Liver (tissue), 9 donors: ENCODE measurements around the gene DPP6. TPM values are rescaled to one million over a fixed set of nuclear protein-coding genes. Genes with fewer than 3 reads are reported as not detected.

Source experiments
- DNase-seq: peaks from one replicate; pipeline ENCODE4 v3.0.0-alpha.2; 2017; ENCODE audit warnings: low spot score
- H3K27ac ChIP-seq, 2 donors: one replicate each; pipeline ENCODE4 v1.7.0; 2013; ENCODE audit warnings: inconsistent platforms in 2 of 2, low read length in 2 of 2, control low read depth in 1 of 2, low read depth in 1 of 2, mild to moderate bottlenecking in 1 of 2
- H3K27me3 ChIP-seq, 4 donors: one replicate each; pipeline versions ENCODE4 v1.6.1 to v1.7.0; 2013; ENCODE audit warnings: low read length in 3 of 4, inconsistent platforms in 1 of 4, mild to moderate bottlenecking in 1 of 4, moderate library complexity in 1 of 4; ENCODE audit not compliant: control insufficient read depth in 4 of 4, insufficient read depth in 4 of 4
- H3K36me3 ChIP-seq, 4 donors: one replicate each; pipeline versions ENCODE4 v1.6.1 to v1.7.0; 2013; ENCODE audit warnings: low read length in 3 of 4, mild to moderate bottlenecking in 3 of 4, low read depth in 1 of 4, moderate library complexity in 1 of 4; ENCODE audit not compliant: control insufficient read depth in 4 of 4, insufficient read depth in 3 of 4
- H3K4me1 ChIP-seq, 4 donors: one replicate each; pipeline versions ENCODE4 v1.6.1 to v1.7.0; 2013; ENCODE audit warnings: low read length in 3 of 4, mild to moderate bottlenecking in 3 of 4, moderate library complexity in 1 of 4; ENCODE audit not compliant: control insufficient read depth in 4 of 4, insufficient read depth in 4 of 4
- H3K4me3 ChIP-seq, 3 donors: one replicate each; pipeline versions ENCODE4 v1.6.1 to v1.7.0; 2013; ENCODE audit warnings: low read length in 3 of 3, control low read depth in 1 of 3, low read depth in 1 of 3, mild to moderate bottlenecking in 1 of 3
- H3K9ac ChIP-seq, 2 donors: one replicate each; pipeline ENCODE4 v1.7.0; 2013; ENCODE audit warnings: low read length in 2 of 2, mild to moderate bottlenecking in 2 of 2, moderate library complexity in 2 of 2, control low read depth in 1 of 2, low read depth in 1 of 2
- H3K9me3 ChIP-seq, 4 donors: one replicate each; pipeline versions ENCODE4 v1.6.1 to v1.7.0; 2013; ENCODE audit warnings: low read length in 3 of 4; ENCODE audit not compliant: control insufficient read depth in 4 of 4
- EGR1 ChIP-seq, 2 donors: IDR thresholded peaks; 2 replicates each; pipeline ENCODE4 v1.6.1; 2016 to 2018; ENCODE audit warnings: antibody characterized with exemption in 2 of 2, low read depth in 2 of 2
- FOXA1 ChIP-seq: IDR thresholded peaks from 2 replicates; pipeline ENCODE4 v1.6.1; 2016; ENCODE audit warnings: antibody characterized with exemption
- FOXA2 ChIP-seq: IDR thresholded peaks from 2 replicates; pipeline ENCODE4 v1.6.1; 2016; ENCODE audit warnings: antibody characterized with exemption
- GABPA ChIP-seq, 2 donors: IDR thresholded peaks in 1 of 2; conservative IDR thresholded peaks in 1 of 2; 2 replicates each; pipeline ENCODE4 v1.6.1; 2016; ENCODE audit warnings: antibody characterized with exemption in 2 of 2, mild to moderate bottlenecking in 1 of 2, moderate library complexity in 1 of 2
- HNF4A ChIP-seq, 2 donors: conservative IDR thresholded peaks; 2 replicates each; pipeline ENCODE4 v1.6.1; 2016; ENCODE audit warnings: antibody characterized with exemption in 2 of 2, mild to moderate bottlenecking in 2 of 2
- HNF4G ChIP-seq: IDR thresholded peaks from 2 replicates; pipeline ENCODE4 v1.6.1; 2016; ENCODE audit warnings: antibody characterized with exemption
- JUND ChIP-seq, 2 donors: IDR thresholded peaks; 2 replicates each; pipeline ENCODE4 v1.6.1; 2016; ENCODE audit warnings: antibody characterized with exemption in 2 of 2
- NR2F2 ChIP-seq: IDR thresholded peaks from 2 replicates; pipeline ENCODE4 v1.6.1; 2016; ENCODE audit warnings: antibody characterized with exemption
- RAD21 ChIP-seq, 2 donors: IDR thresholded peaks; 2 replicates each; pipeline ENCODE4 v1.6.1; 2016; ENCODE audit warnings: antibody characterized with exemption in 2 of 2, mild to moderate bottlenecking in 2 of 2
- RXRA ChIP-seq, 2 donors: IDR thresholded peaks; 2 replicates each; pipeline ENCODE4 v1.6.1; 2017 to 2018; ENCODE audit warnings: antibody characterized with exemption in 2 of 2, mild to moderate bottlenecking in 1 of 2
- SP1 ChIP-seq: IDR thresholded peaks from 2 replicates; pipeline ENCODE4 v1.6.1; 2018; ENCODE audit warnings: antibody characterized with exemption, mild to moderate bottlenecking
- TAF1 ChIP-seq: conservative IDR thresholded peaks from 2 replicates; pipeline ENCODE4 v1.6.1; 2016; ENCODE audit warnings: antibody characterized with exemption, mild to moderate bottlenecking
- WGBS: extraction: QIAGEN DNeasy Blood & Tissue Kit; methylation state at CpG from one replicate; pipeline ENCODE4 v1.1.7; 2013; 5-methylcytosine and 5-hydroxymethylcytosine counted together
- polyA plus RNA-seq, 2 donors: library from polyadenylated mRNA; stranded (reverse) in 1 of 2; unstranded in 1 of 2; fragments of 200-250 nt in 1 of 2; fragments of >200 nt in 1 of 2; fragmentation: Nextera tagmentation in 1 of 2; extraction: Ambion mirVana in 1 of 2; gene quantifications; one replicate each; pipeline versions ENCODE4 v1.2.1 to v1.2.3, GENCODE V29; 2013 to 2015
- total RNA-seq, 2 donors: library from RNA; depleted of rRNA; stranded (reverse); fragments of >200 nt; gene quantifications; one replicate each; pipeline ENCODE4 v1.2.3, GENCODE V29; 2014
- TF ChIP-seq, protein P1 (sequence below): IDR thresholded peaks from 2 replicates; pipeline ENCODE4 v1.6.1; 2016; ENCODE audit warnings: antibody characterized with exemption
- TF ChIP-seq, protein P2 (sequence below): fragments of 150-350 bp; IDR thresholded peaks from 2 replicates; pipeline ENCODE4 v1.5.1; 2017; ENCODE audit warnings: improper control_type of control experiment, low read depth, low read length; ENCODE audit not compliant: missing input control
- TF ChIP-seq, protein P3 (sequence below): IDR thresholded peaks from 2 replicates; pipeline ENCODE4 v1.6.1; 2016; ENCODE audit warnings: antibody characterized with exemption
- TF ChIP-seq, protein P4 (sequence below): IDR thresholded peaks from 2 replicates; pipeline ENCODE4 v1.6.1; 2016; ENCODE audit warnings: antibody characterized with exemption, mild to moderate bottlenecking
- donor health status: healthy.
- donor health status: healthy.
- donor health status: healthy.
- donor health status: healthy.
- donor health status: healthy.

Gene DPP6
- total and polyA plus RNA-seq, 4 donors, result 0.01 TPM; not detected in 3

DNA sequence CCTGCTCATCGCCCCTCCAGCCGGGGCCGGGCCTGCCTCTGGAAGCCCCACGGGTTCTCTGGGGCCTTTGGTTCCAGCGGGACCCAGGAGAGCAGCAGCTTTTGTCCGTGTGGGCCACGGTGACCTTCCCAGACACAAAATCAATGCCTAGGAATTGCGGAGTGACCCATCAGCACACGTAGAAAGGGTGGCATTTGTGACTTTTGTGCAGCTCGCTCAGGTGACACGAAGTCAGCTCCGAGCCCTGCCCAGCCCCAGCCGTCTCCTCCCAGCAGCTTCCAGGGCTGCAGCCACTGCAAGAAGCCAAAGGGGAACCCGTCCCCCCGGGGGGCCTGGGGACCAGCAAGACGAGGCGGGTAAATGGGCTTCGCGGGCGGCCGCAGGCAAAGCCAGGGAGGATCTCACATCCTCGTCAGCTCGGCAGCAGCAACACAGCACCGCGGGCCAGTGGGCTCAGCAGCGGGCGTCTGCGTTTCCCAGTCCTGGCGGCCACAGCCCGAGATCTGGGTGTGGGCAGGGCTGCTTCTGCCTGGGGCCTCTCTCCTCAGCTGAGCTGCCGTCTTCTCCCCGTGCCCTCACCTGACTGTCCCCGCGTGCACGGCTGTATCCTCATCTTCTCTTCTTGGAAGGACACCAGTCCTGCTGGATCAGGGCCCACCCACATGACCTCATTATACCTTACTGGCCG lies 862.3 kb downstream of the DPP6 start:
- no peaks in the 10 kb centered on the region for H3K27me3 ChIP-seq
- H3K27ac ChIP-seq, result no peak overlapping the region
- H3K4me3 ChIP-seq, result peak overlapping the region in 1 of 3 donors; percentile 12
- H3K9ac ChIP-seq, result no peak overlapping the region
- H3K9me3 ChIP-seq, result peaks cover 0 to 4% (median 1%) of the 10 kb centered on the region in 4 donors
- no peaks in the 10 kb centered on the region for H3K36me3 ChIP-seq
- DNase-seq, result no peak
- 52% methylated on average over 36 of the region's 36 CpGs for WGBS
- no peak for TF ChIP-seq RXRA (IDR thresholded peaks at IDR 0.05)
- TF ChIP-seq HNF4A (conservative IDR thresholded peaks at IDR 0.05), result no peak
- TF ChIP-seq SP1, result no peak
- TF ChIP-seq, protein P1, sequence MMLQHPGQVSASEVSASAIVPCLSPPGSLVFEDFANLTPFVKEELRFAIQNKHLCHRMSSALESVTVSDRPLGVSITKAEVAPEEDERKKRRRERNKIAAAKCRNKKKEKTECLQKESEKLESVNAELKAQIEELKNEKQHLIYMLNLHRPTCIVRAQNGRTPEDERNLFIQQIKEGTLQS, result no peak
- TF ChIP-seq JUND (IDR thresholded peaks at IDR 0.05), result no peak
- TF ChIP-seq TAF1, result no peak
- TF ChIP-seq EGR1 (IDR thresholded peaks at IDR 0.05; ENCODE audit: low read depth in 2 of 2), result no peak
- TF ChIP-seq GABPA (IDR thresholded peaks at IDR 0.05 in 1 of 2, conservative IDR thresholded peaks at IDR 0.05 in 1 of 2), result no peak
- TF ChIP-seq RAD21 (IDR thresholded peaks at IDR 0.05), result no peak
- no peak for TF ChIP-seq FOXA1
- TF ChIP-seq, protein P2, sequence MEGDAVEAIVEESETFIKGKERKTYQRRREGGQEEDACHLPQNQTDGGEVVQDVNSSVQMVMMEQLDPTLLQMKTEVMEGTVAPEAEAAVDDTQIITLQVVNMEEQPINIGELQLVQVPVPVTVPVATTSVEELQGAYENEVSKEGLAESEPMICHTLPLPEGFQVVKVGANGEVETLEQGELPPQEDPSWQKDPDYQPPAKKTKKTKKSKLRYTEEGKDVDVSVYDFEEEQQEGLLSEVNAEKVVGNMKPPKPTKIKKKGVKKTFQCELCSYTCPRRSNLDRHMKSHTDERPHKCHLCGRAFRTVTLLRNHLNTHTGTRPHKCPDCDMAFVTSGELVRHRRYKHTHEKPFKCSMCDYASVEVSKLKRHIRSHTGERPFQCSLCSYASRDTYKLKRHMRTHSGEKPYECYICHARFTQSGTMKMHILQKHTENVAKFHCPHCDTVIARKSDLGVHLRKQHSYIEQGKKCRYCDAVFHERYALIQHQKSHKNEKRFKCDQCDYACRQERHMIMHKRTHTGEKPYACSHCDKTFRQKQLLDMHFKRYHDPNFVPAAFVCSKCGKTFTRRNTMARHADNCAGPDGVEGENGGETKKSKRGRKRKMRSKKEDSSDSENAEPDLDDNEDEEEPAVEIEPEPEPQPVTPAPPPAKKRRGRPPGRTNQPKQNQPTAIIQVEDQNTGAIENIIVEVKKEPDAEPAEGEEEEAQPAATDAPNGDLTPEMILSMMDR, result no peak
- TF ChIP-seq, protein P3, sequence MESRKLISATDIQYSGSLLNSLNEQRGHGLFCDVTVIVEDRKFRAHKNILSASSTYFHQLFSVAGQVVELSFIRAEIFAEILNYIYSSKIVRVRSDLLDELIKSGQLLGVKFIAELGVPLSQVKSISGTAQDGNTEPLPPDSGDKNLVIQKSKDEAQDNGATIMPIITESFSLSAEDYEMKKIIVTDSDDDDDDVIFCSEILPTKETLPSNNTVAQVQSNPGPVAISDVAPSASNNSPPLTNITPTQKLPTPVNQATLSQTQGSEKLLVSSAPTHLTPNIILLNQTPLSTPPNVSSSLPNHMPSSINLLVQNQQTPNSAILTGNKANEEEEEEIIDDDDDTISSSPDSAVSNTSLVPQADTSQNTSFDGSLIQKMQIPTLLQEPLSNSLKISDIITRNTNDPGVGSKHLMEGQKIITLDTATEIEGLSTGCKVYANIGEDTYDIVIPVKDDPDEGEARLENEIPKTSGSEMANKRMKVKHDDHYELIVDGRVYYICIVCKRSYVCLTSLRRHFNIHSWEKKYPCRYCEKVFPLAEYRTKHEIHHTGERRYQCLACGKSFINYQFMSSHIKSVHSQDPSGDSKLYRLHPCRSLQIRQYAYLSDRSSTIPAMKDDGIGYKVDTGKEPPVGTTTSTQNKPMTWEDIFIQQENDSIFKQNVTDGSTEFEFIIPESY, result no peak
- H3K4me1 ChIP-seq, result peaks cover 1 to 8% (median 5%) of the 10 kb centered on the region in 4 donors

DNA sequence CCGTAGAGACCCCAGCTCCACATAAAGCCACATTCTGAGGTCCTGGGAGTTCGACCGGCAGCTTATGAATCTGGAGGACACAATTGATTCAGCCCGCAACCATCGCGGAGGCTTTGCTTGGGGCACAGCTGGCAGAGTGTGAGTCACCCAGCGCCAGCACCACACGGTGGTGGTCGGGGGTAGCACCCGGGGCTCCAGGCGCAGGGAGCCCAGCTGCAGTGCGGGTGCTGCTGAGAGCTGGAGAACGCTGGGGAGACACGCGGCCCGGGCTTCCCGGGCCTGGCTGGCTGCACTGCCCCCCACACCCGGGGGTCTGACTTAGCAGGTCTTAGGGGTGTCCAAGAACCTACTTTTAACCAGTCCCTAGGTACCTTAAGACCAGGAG lies 862.8 kb downstream of the DPP6 start:
- Histone ChIP-seq H3K4me3 (no peak overlapping the region), H3K27ac (no peak overlapping the region), H3K4me1 (peaks cover 1 to 8% (median 5%) of the 10 kb centered on the region in 4 donors), H3K9me3 (peaks cover 0 to 4% (median 1%) of the 10 kb centered on the region in 4 donors), H3K27me3 (no peaks in the 10 kb centered on the region), H3K36me3 (no peaks in the 10 kb centered on the region), H3K9ac (no peak overlapping the region)
- no peak for TF ChIP-seq RAD21 (IDR thresholded peaks at IDR 0.05)
- TF ChIP-seq, protein P4, sequence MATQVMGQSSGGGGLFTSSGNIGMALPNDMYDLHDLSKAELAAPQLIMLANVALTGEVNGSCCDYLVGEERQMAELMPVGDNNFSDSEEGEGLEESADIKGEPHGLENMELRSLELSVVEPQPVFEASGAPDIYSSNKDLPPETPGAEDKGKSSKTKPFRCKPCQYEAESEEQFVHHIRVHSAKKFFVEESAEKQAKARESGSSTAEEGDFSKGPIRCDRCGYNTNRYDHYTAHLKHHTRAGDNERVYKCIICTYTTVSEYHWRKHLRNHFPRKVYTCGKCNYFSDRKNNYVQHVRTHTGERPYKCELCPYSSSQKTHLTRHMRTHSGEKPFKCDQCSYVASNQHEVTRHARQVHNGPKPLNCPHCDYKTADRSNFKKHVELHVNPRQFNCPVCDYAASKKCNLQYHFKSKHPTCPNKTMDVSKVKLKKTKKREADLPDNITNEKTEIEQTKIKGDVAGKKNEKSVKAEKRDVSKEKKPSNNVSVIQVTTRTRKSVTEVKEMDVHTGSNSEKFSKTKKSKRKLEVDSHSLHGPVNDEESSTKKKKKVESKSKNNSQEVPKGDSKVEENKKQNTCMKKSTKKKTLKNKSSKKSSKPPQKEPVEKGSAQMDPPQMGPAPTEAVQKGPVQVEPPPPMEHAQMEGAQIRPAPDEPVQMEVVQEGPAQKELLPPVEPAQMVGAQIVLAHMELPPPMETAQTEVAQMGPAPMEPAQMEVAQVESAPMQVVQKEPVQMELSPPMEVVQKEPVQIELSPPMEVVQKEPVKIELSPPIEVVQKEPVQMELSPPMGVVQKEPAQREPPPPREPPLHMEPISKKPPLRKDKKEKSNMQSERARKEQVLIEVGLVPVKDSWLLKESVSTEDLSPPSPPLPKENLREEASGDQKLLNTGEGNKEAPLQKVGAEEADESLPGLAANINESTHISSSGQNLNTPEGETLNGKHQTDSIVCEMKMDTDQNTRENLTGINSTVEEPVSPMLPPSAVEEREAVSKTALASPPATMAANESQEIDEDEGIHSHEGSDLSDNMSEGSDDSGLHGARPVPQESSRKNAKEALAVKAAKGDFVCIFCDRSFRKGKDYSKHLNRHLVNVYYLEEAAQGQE, result no peak
- TF ChIP-seq, protein P2, result no peak
- no peak for TF ChIP-seq RXRA (IDR thresholded peaks at IDR 0.05)
- no peak for TF ChIP-seq FOXA2
- no peak for TF ChIP-seq GABPA (IDR thresholded peaks at IDR 0.05 in 1 of 2, conservative IDR thresholded peaks at IDR 0.05 in 1 of 2)
- no peak for TF ChIP-seq JUND (IDR thresholded peaks at IDR 0.05)
- TF ChIP-seq NR2F2, result no peak
- TF ChIP-seq, protein P1, result no peak
- no peak for TF ChIP-seq TAF1
- TF ChIP-seq SP1, result no peak
- TF ChIP-seq HNF4G, result no peak
- TF ChIP-seq, protein P3, result no peak
- no peak for TF ChIP-seq HNF4A (conservative IDR thresholded peaks at IDR 0.05)
- DNase-seq, result no peak
- 79% methylated on average over 18 of the region's 18 CpGs for WGBS
